Stimulated activated CD8-positive, alpha-beta memory T cell treated with anti-CD3 and anti-CD28 coated beads, Interleukin-15, amount 100 ng/mL, for 48 hours (primary cell): Measurements from ENCODE around the gene POLR1B.
"Not testable (repeated sequence)": the region's sequence is repeated elsewhere in the genome, so short reads cannot be mapped to it uniquely, and the experiment has no call there.

Experiments used
- DNase-seq, 2 donors: peaks; one replicate each; pipeline ENCODE4 v3.0.0-alpha.2; 2020; ENCODE audit warnings: low read depth in 2 of 2

POLR1B gene

GRCh38 chr2:112601754-112602153, 59.5 kb downstream of the POLR1B start:
- DNase-seq = no peak

GRCh38 chr2:112602917-112603316, 60.7 kb downstream of the POLR1B start:
- no peak for DNase-seq

- DNase-seq = no peak
Measured at GRCh38 chr2:112603731-112604130, 61.5 kb downstream of the POLR1B start.

- DNase-seq = no peak
Measured at GRCh38 chr2:112604952-112605351, 62.7 kb downstream of the POLR1B start.

- DNase-seq = no peak
Measured at GRCh38 chr2:112605926-112606325, 63.7 kb downstream of the POLR1B start.

- no peak for DNase-seq
Measured at GRCh38 chr2:112606547-112606946, 64.3 kb downstream of the POLR1B start.

- DNase-seq = no peak
Measured at GRCh38 chr2:112607680-112608438, 65.6 kb downstream of the POLR1B start.

- DNase-seq = not testable (repeated sequence)
Measured at GRCh38 chr2:112609320-112609719, 67.1 kb downstream of the POLR1B start.

- not testable (repeated sequence) for DNase-seq
Measured at GRCh38 chr2:112612283-112612682, 70.0 kb downstream of the POLR1B start.

- DNase-seq = no peak
Measured at GRCh38 chr2:112614201-112614840, 72.1 kb downstream of the POLR1B start.

- DNase-seq = no peak
Measured at GRCh38 chr2:112615051-112615450, 72.8 kb downstream of the POLR1B start.

GRCh38 chr2:112615798-112616197, 73.5 kb downstream of the POLR1B start:
- DNase-seq = not testable (repeated sequence)

GRCh38 chr2:112618383-112618782, 76.1 kb downstream of the POLR1B start:
- DNase-seq = no peak

GRCh38 chr2:112621790-112622527, 79.7 kb downstream of the POLR1B start:
- DNase-seq = no peak

GRCh38 chr2:112622528-112622849, 80.2 kb downstream of the POLR1B start:
- no peak for DNase-seq

GRCh38 chr2:112623913-112624777, 81.9 kb downstream of the POLR1B start:
- peak; percentile 70 to 71 for DNase-seq

- no peak for DNase-seq
Measured at GRCh38 chr2:112625474-112626114, 83.3 kb downstream of the POLR1B start.

- no peak for DNase-seq
Measured at GRCh38 chr2:112626604-112627059, 84.4 kb downstream of the POLR1B start.
